Keratinocyte (primary cell): ENCODE results near the gene MGAT4A. TPM values are rescaled to one million over a fixed set of nuclear protein-coding genes. Genes with fewer than 3 reads are reported as not detected.

Experiments used
- DNase-seq: peaks from one replicate; pipeline ENCODE4 v3.0.0-alpha.2; 2011; ENCODE audit warnings: low read depth, missing footprints, low spot score
- FAIRE-seq: peaks from 2 replicates; lab custom pipeline; 2011; peaks lifted over from hg19 to GRCh38; lab: Jason Lieb, UNC
- H2AFZ ChIP-seq: 2 replicates; pipeline ENCODE4 v1.6.0; 2012; ENCODE audit warnings: low read length, control low read depth, inconsistent platforms; ENCODE audit not compliant: control insufficient read depth
- H3K27ac ChIP-seq: 2 replicates; pipeline ENCODE4 v1.5.1; 2011; ENCODE audit warnings: low read length; ENCODE audit not compliant: control insufficient read depth, insufficient read depth
- H3K27me3 ChIP-seq: 3 replicates; pipeline ENCODE4 v1.6.0; 2011; ENCODE audit warnings: low read length; ENCODE audit not compliant: control insufficient read depth, insufficient read depth; ENCODE audit errors: extremely low read depth
- H3K36me3 ChIP-seq, 2 experiments: 2 replicates in 1 of 2; 3 replicates in 1 of 2; pipeline ENCODE4 v1.5.1; 2011; ENCODE audit warnings: low read length in 2 of 2, mild to moderate bottlenecking in 1 of 2; ENCODE audit not compliant: control insufficient read depth in 2 of 2, insufficient read depth in 2 of 2; ENCODE audit errors: extremely low read depth in 1 of 2
- H3K4me1 ChIP-seq: 3 replicates; pipeline ENCODE4 v1.5.1; 2011; ENCODE audit warnings: low read length; ENCODE audit not compliant: control insufficient read depth, insufficient read depth; ENCODE audit errors: extremely low read depth
- H3K4me2 ChIP-seq: 3 replicates; pipeline ENCODE4 v1.6.0; 2011; ENCODE audit warnings: low read depth, low read length; ENCODE audit not compliant: control insufficient read depth, insufficient read depth; ENCODE audit errors: extremely low read depth
- H3K4me3 ChIP-seq, 3 experiments: fragments of 200-600 bp in 1 of 3; sonication (generic) in 1 of 3; 2 replicates in 2 of 3; 3 replicates in 1 of 3; pipeline ENCODE4 v1.5.1; 2011 to 2016; ENCODE audit warnings: low read length in 3 of 3, mild to moderate bottlenecking in 3 of 3, control low read depth in 2 of 3, inconsistent platforms in 1 of 3, low read depth in 1 of 3, mixed read lengths in 1 of 3, mixed run types in 1 of 3, moderate library complexity in 1 of 3; ENCODE audit not compliant: control insufficient read depth in 2 of 3, insufficient read depth in 2 of 3; ENCODE audit errors: extremely low read depth in 1 of 3
- H3K79me2 ChIP-seq: 2 replicates; pipeline ENCODE4 v1.6.0; 2012; ENCODE audit warnings: low read length; ENCODE audit not compliant: control insufficient read depth, insufficient read depth
- H3K9ac ChIP-seq: 3 replicates; pipeline ENCODE4 v1.6.0; 2011; ENCODE audit warnings: low read length; ENCODE audit not compliant: control insufficient read depth, insufficient read depth; ENCODE audit errors: extremely low read depth
- H3K9me1 ChIP-seq: 3 replicates; pipeline ENCODE4 v1.6.0; 2011; ENCODE audit warnings: low read length; ENCODE audit not compliant: control insufficient read depth, insufficient read depth; ENCODE audit errors: extremely low read depth
- H3K9me3 ChIP-seq: 2 replicates; pipeline ENCODE4 v1.5.1; 2012; ENCODE audit warnings: low read depth, low read length; ENCODE audit not compliant: control insufficient read depth
- H4K20me1 ChIP-seq: 3 replicates; pipeline ENCODE4 v1.6.0; 2011; ENCODE audit warnings: low read length; ENCODE audit not compliant: control insufficient read depth, insufficient read depth; ENCODE audit errors: extremely low read depth
- CTCF ChIP-seq, 3 experiments: IDR thresholded peaks in 1 of 3; conservative IDR thresholded peaks in 1 of 3; optimal IDR thresholded peaks in 1 of 3; 2 replicates in 2 of 3; 3 replicates in 1 of 3; pipeline versions ENCODE3 to v1.5.1; 2011; ENCODE audit warnings: low read length in 3 of 3, mild to moderate bottlenecking in 3 of 3, moderate library complexity in 2 of 3, control low read depth in 1 of 3, inconsistent platforms in 1 of 3; ENCODE audit not compliant: insufficient read depth in 2 of 3; ENCODE audit errors: extremely low read depth in 1 of 3
- EZH2 ChIP-seq: IDR thresholded peaks from one replicate; pipeline ENCODE4 v1.6.1; 2012; ENCODE audit warnings: inconsistent platforms, mild to moderate bottlenecking, low read length, moderate library complexity
- dilution Hi-C: fragments of 300-500 bp; cut with MboI; formaldehyde crosslinking; loops from one replicate; pipeline ENCODE4 v1.7.0; 2020; ENCODE audit warnings: low sequenced_read_pairs; ENCODE audit not compliant: extremely low pct_ligation_motif_present
- polyA plus RNA-seq, 5 experiments: library from polyadenylated mRNA; depleted of rRNA in 3 of 5; stranded (reverse) in 3 of 5; stranded (forward) in 1 of 5; unstranded in 1 of 5; fragments of >200 nt; gene quantifications; 1 replicate in 1 of 5; 2 replicates in 3 of 5; 3 replicates in 1 of 5; pipeline versions ENCODE4 v1.2.1 to v1.2.3, GENCODE V29; 2011 to 2012; ENCODE audit warnings: missing spikeins in 2 of 5, low read depth in 1 of 5, low replicate concordance in 1 of 5

Gene MGAT4A
- polyA plus RNA-seq, 1 donor (not counting 4 experiments of a cell fraction or from before 2014, with no cell fraction given): 0.81 TPM

- DNase-seq (no peak), FAIRE-seq (no peak)
- no peaks in the 10 kb centered on the region for H3K9me1 ChIP-seq
- dilution Hi-C loops: no loop called here
- TF ChIP-seq CTCF (optimal IDR thresholded peaks at IDR 0.05 in 1 of 3, IDR thresholded peaks at IDR 0.05 in 1 of 3, conservative IDR thresholded peaks at IDR 0.05 in 1 of 3; ENCODE audit: extremely low read depth in 1 of 3, insufficient read depth in 2 of 3, low read length in 3 of 3) (no peak), EZH2 (no peak)
- no peaks in the 10 kb centered on the region for H3K27me3 ChIP-seq
- no peaks in the 10 kb centered on the region for H3K9me3 ChIP-seq
- H3K4me2 ChIP-seq: peak overlapping the region; percentile 24
- no peaks in the 10 kb centered on the region for H4K20me1 ChIP-seq
- no peak overlapping the region for H3K4me3 ChIP-seq
- H3K79me2 ChIP-seq: no peaks in the 10 kb centered on the region
- H3K27ac ChIP-seq: no peak overlapping the region
- H3K36me3 ChIP-seq: no peaks in the 10 kb centered on the region
- no peaks in the 10 kb centered on the region for H3K4me1 ChIP-seq
- H2AFZ ChIP-seq: no peak overlapping the region
- no peak overlapping the region for H3K9ac ChIP-seq
These were observed 38.9 kb upstream of the MGAT4A start for GRCh38 chr2:98769784-98770183.

GRCh38 chr2:98769114-98769476, 38.2 kb upstream of the MGAT4A start:
- TF ChIP-seq CTCF (optimal IDR thresholded peaks at IDR 0.05 in 1 of 3, IDR thresholded peaks at IDR 0.05 in 1 of 3, conservative IDR thresholded peaks at IDR 0.05 in 1 of 3; ENCODE audit: extremely low read depth in 1 of 3, insufficient read depth in 2 of 3, low read length in 3 of 3): no peak
- TF ChIP-seq EZH2: no peak
- Histone ChIP-seq H3K27me3 (no peaks in the 10 kb centered on the region), H3K27ac (no peak overlapping the region), H3K9me1 (no peaks in the 10 kb centered on the region), H4K20me1 (no peaks in the 10 kb centered on the region), H3K4me2 (no peak overlapping the region), H3K79me2 (no peaks in the 10 kb centered on the region), H2AFZ (no peak overlapping the region), H3K4me1 (no peaks in the 10 kb centered on the region), H3K36me3 (no peaks in the 10 kb centered on the region), H3K9me3 (no peaks in the 10 kb centered on the region), H3K9ac (no peak overlapping the region), H3K4me3 (no peak overlapping the region)
- dilution Hi-C loops: no loop called here
- DNase-seq (no peak), FAIRE-seq (no peak)
